ENCODE measurements around the gene DCC. TPM values are rescaled to one million over a fixed set of nuclear protein-coding genes. Genes with fewer than 3 reads are reported as not detected.

DCC gene
- polyA plus RNA-seq, 2 of the 4 experiments (the other 2 are of a cell fraction) = 0.12 TPM; not detected in 1

GRCh38 chr18:52459890-52460289, 119.9 kb downstream of the DCC start:
- Histone ChIP-seq H3K9me3 (no peaks in the 10 kb centered on the region), H3K4me3 (no peak overlapping the region), H3K4me1 (no peaks in the 10 kb centered on the region), H3K27ac (no peak overlapping the region), H3K4me2 (no peak overlapping the region)
- TF ChIP-seq, protein P1, sequence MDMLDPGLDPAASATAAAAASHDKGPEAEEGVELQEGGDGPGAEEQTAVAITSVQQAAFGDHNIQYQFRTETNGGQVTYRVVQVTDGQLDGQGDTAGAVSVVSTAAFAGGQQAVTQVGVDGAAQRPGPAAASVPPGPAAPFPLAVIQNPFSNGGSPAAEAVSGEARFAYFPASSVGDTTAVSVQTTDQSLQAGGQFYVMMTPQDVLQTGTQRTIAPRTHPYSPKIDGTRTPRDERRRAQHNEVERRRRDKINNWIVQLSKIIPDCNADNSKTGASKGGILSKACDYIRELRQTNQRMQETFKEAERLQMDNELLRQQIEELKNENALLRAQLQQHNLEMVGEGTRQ (IDR thresholded peaks at IDR 0.05) = no peak
- TF ChIP-seq EHMT2 (IDR thresholded peaks at IDR 0.05; ENCODE audit: low read depth) (no peak), EHF (CRISPR knock-in tag; IDR thresholded peaks at IDR 0.05) (no peak), CBX2 (IDR thresholded peaks at IDR 0.05; ENCODE audit: borderline replicate concordance, low read depth) (no peak), HOXB13 (CRISPR knock-in tag; IDR thresholded peaks at IDR 0.05; ENCODE audit: low read depth) (no peak), CTCF (IDR thresholded peaks at IDR 0.05) (no peak), RFX5 (IDR thresholded peaks at IDR 0.05) (no peak), RNF2 (IDR thresholded peaks at IDR 0.05; ENCODE audit: borderline replicate concordance, low read depth) (no peak), MYC (IDR thresholded peaks at IDR 0.05; ENCODE audit: borderline replicate concordance, low read length) (no peak)
- TF ChIP-seq, protein P2, sequence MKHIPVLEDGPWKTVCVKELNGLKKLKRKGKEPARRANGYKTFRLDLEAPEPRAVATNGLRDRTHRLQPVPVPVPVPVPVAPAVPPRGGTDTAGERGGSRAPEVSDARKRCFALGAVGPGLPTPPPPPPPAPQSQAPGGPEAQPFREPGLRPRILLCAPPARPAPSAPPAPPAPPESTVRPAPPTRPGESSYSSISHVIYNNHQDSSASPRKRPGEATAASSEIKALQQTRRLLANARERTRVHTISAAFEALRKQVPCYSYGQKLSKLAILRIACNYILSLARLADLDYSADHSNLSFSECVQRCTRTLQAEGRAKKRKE (CRISPR knock-in tag; IDR thresholded peaks at IDR 0.05; ENCODE audit: low read depth) = no peak
- ChIA-PET POLR2A (no interaction called here), CTCF (interaction anchor here (0.7 kb wide), 1 partner anchor 1176 kb away, joined by 3 read pairs; no protein-coding TSS in a partner anchor)
- DNase-seq (ENCODE audit: low read depth in 1 of 2, low spot score in 1 of 2) = no peak
- ATAC-seq = no peak
- no peak for FAIRE-seq
- 86% methylated on average over 1 of the region's 1 CpG for WGBS (ENCODE audit: missing lambda C conversion rate)

- ATAC-seq = no peak
- H3K4me3 ChIP-seq = no peak overlapping the region
- no peak for FAIRE-seq
- no peak for DNase-seq (ENCODE audit: low read depth in 1 of 2, low spot score in 1 of 2)
- H3K4me2 ChIP-seq = no peak overlapping the region
- no peaks in the 10 kb centered on the region for H3K9me3 ChIP-seq
- CTCF ChIA-PET = interaction anchor here (1.2 kb wide), 1 partner anchor 29 kb away, joined by 3 read pairs; no protein-coding TSS in a partner anchor
- 78% methylated on average over 4 of the region's 4 CpGs for WGBS (ENCODE audit: missing lambda C conversion rate)
- no peaks in the 10 kb centered on the region for H3K4me1 ChIP-seq
- TF ChIP-seq CTCF (IDR thresholded peaks at IDR 0.05) = no peak
- no peak for TF ChIP-seq EHF (CRISPR knock-in tag; IDR thresholded peaks at IDR 0.05)
- TF ChIP-seq KDM1A (IDR thresholded peaks at IDR 0.05; ENCODE audit: low read depth) = no peak
- TF ChIP-seq JUN (IDR thresholded peaks at IDR 0.05) = no peak
- TF ChIP-seq, protein P2 (CRISPR knock-in tag; IDR thresholded peaks at IDR 0.05; ENCODE audit: low read depth) = no peak
- no peak for TF ChIP-seq POLR2AphosphoS2 (conservative IDR thresholded peaks at IDR 0.05; ENCODE audit: low read length)
- TF ChIP-seq ZSCAN20 (CRISPR knock-in tag; IDR thresholded peaks at IDR 0.05) = no peak
- no peak for TF ChIP-seq CEBPB (IDR thresholded peaks at IDR 0.05)
- no peak for TF ChIP-seq CHD4 (IDR thresholded peaks at IDR 0.05; ENCODE audit: borderline replicate concordance)
- no peak for TF ChIP-seq ZC3H11A (IDR thresholded peaks at IDR 0.05)
- no peak for TF ChIP-seq NFE2L2 (conservative IDR thresholded peaks at IDR 0.05; ENCODE audit: low read length)
- TF ChIP-seq CBX8 (IDR thresholded peaks at IDR 0.05) = no peak
- TF ChIP-seq, protein P1 (IDR thresholded peaks at IDR 0.05) = no peak
- TF ChIP-seq CHD2 (IDR thresholded peaks at IDR 0.05; ENCODE audit: low read length, partially characterized antibody) = no peak
- no peak for TF ChIP-seq CBX2 (IDR thresholded peaks at IDR 0.05; ENCODE audit: borderline replicate concordance, low read depth)
- TF ChIP-seq RNF2 (IDR thresholded peaks at IDR 0.05; ENCODE audit: borderline replicate concordance, low read depth) = no peak
- TF ChIP-seq, protein P3, sequence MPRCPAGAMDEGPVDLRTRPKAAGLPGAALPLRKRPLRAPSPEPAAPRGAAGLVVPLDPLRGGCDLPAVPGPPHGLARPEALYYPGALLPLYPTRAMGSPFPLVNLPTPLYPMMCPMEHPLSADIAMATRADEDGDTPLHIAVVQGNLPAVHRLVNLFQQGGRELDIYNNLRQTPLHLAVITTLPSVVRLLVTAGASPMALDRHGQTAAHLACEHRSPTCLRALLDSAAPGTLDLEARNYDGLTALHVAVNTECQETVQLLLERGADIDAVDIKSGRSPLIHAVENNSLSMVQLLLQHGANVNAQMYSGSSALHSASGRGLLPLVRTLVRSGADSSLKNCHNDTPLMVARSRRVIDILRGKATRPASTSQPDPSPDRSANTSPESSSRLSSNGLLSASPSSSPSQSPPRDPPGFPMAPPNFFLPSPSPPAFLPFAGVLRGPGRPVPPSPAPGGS (IDR thresholded peaks at IDR 0.05) = no peak
- POLR2A ChIA-PET = no interaction called here
- no peak overlapping the region for H3K27ac ChIP-seq
These were observed 122.9 kb downstream of the DCC start for GRCh38 chr18:52462853-52463252.

All from A549 (cell line).